ENCODE measurements around the gene SLC25A44. TPM values are rescaled to one million over a fixed set of nuclear protein-coding genes. Genes with fewer than 3 reads are reported as not detected.

SLC25A44 gene
- total RNA-seq, 1 donor from 2014 or later: 21.3 TPM

DNA sequence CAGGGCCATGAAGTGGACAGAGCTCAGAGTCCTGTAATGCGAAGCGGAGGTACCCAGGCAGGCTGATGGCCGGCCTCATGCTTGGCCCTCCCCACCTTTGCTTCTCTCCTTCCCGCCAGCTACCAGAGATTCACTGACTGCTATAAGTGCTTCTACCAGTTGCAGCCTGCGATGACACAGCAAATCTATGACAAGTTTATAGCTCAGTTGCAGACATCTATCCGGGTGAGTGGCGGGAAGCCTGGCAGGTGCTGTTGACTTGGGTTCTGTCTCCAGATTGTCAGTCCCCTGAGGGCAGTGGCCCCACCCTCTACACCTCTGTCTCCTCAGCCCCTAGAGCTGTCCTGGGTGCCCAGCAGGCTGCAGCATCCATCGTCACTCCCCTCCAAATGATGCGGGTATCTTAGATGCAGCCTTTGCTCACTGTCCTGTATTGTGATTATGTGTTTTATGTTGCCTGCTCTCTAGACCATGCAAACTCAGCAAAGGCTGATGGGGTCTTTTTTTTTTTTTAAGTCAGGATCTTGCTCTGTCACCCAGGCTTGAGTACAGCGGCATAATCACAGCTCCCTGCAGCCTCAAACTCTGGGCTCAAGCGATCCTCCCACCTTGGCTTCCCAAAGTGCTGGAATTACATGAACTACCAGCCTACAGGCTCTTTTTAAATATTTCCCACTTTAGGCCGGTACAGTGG is 38.4 kb downstream of the SLC25A44 start:
- Mint-ChIP-seq H3K27me3 (ENCODE audit: low read depth, unreplicated experiment) (no peaks in the 10 kb centered on the region), H3K36me3 (ENCODE audit: low read depth, unreplicated experiment) (peaks cover 16% of the 10 kb centered on the region), H3K9me3 (ENCODE audit: unreplicated experiment) (no peaks in the 10 kb centered on the region), H3K4me1 (ENCODE audit: low read depth, unreplicated experiment) (peaks cover 13% of the 10 kb centered on the region), H3K4me3 (ENCODE audit: unreplicated experiment) (no peak overlapping the region), H3K27ac (ENCODE audit: unreplicated experiment) (peak overlapping the region; percentile 69)
- Histone ChIP-seq H2AFZ (ENCODE audit: low read depth, low read length) (no peak overlapping the region), H3K9ac (ENCODE audit: low read length) (no peak overlapping the region), H3K4me3 (ENCODE audit: insufficient read depth, low read depth, low read length) (no peak overlapping the region), H3K4me1 (ENCODE audit: insufficient read depth, low read length) (peaks cover 16% of the 10 kb centered on the region), H3K36me3 (ENCODE audit: insufficient read depth, low read length) (peaks cover 4% of the 10 kb centered on the region), H3K27ac (ENCODE audit: low read depth, low read length) (no peak overlapping the region), H3K4me2 (ENCODE audit: low read length) (no peak overlapping the region), H4K20me1 (ENCODE audit: insufficient read depth, low read length) (no peaks in the 10 kb centered on the region), H3K9me3 (ENCODE audit: insufficient read depth, low read depth, low read length) (no peaks in the 10 kb centered on the region), H3K79me2 (ENCODE audit: insufficient read depth, low read length) (no peaks in the 10 kb centered on the region), H3K27me3 (ENCODE audit: insufficient read depth, low read length) (no peaks in the 10 kb centered on the region)
- TF ChIP-seq EZH2 (IDR thresholded peaks at IDR 0.05; ENCODE audit: insufficient read depth, low read length): no peak
- TF ChIP-seq, protein P1, sequence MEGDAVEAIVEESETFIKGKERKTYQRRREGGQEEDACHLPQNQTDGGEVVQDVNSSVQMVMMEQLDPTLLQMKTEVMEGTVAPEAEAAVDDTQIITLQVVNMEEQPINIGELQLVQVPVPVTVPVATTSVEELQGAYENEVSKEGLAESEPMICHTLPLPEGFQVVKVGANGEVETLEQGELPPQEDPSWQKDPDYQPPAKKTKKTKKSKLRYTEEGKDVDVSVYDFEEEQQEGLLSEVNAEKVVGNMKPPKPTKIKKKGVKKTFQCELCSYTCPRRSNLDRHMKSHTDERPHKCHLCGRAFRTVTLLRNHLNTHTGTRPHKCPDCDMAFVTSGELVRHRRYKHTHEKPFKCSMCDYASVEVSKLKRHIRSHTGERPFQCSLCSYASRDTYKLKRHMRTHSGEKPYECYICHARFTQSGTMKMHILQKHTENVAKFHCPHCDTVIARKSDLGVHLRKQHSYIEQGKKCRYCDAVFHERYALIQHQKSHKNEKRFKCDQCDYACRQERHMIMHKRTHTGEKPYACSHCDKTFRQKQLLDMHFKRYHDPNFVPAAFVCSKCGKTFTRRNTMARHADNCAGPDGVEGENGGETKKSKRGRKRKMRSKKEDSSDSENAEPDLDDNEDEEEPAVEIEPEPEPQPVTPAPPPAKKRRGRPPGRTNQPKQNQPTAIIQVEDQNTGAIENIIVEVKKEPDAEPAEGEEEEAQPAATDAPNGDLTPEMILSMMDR (IDR thresholded peaks at IDR 0.05; ENCODE audit: insufficient read depth, low read depth, low read length): no peak
- FAIRE-seq (no peak), DNase-seq (ENCODE audit: low read depth) (no peak)

DNA sequence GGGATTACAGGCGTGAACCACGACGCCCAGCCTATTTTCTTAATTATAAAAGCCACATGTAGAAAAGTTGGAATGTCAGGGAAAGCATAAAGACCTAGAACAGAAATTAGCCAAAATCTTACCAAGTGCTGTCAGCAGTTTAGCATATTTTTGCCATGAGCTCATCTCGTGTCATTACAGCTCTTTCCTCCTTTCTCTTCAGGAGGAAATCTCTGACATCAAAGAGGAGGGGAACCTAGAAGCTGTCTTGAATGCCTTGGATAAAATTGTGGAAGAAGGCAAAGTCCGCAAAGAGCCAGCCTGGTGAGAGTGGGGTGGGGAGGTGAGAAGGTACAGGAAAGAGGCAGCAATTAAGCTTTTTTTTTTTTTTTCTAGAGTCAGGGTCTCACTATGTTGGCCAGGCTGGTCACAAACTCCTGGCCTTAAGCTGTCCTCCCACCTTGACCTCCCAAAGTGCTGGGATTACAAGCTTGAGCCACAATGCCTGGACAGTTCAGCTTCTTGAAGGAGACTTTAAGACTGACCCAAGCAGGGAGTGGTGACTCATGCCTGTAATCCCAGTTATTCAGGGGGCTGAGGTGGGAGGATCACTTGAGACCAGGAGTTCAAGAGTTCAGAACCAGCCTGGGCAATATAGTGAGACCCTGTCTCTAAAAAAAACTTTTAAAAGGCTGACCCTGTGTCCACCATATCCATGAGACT is 39.7 kb downstream of the SLC25A44 start:
- peaks cover 16% of the 10 kb centered on the region for H3K4me1 ChIP-seq (ENCODE audit: insufficient read depth, low read length)
- FAIRE-seq (peak; percentile 26), DNase-seq (ENCODE audit: low read depth) (peak; percentile 89)
- H2AFZ ChIP-seq (ENCODE audit: low read depth, low read length): no peak overlapping the region
- H3K4me3 Mint-ChIP-seq (ENCODE audit: unreplicated experiment): peak overlapping the region; percentile 73
- no peaks in the 10 kb centered on the region for H3K27me3 ChIP-seq (ENCODE audit: insufficient read depth, low read length)
- H3K4me2 ChIP-seq (ENCODE audit: low read length): peak overlapping the region; percentile 72
- no peak for TF ChIP-seq EZH2 (IDR thresholded peaks at IDR 0.05; ENCODE audit: insufficient read depth, low read length)
- TF ChIP-seq, protein P1 (IDR thresholded peaks at IDR 0.05; ENCODE audit: insufficient read depth, low read depth, low read length): no peak
- H3K9me3 ChIP-seq (ENCODE audit: insufficient read depth, low read depth, low read length): no peaks in the 10 kb centered on the region
- H3K79me2 ChIP-seq (ENCODE audit: insufficient read depth, low read length): no peaks in the 10 kb centered on the region
- H3K27ac Mint-ChIP-seq (ENCODE audit: unreplicated experiment): peak overlapping the region; percentile 98
- peak overlapping the region; percentile 86 for H3K27ac ChIP-seq (ENCODE audit: low read depth, low read length)
- no peaks in the 10 kb centered on the region for H3K27me3 Mint-ChIP-seq (ENCODE audit: low read depth, unreplicated experiment)
- no peaks in the 10 kb centered on the region for H3K9me3 Mint-ChIP-seq (ENCODE audit: unreplicated experiment)
- H3K4me1 Mint-ChIP-seq (ENCODE audit: low read depth, unreplicated experiment): peaks cover 13% of the 10 kb centered on the region
- H3K9ac ChIP-seq (ENCODE audit: low read length): peak overlapping the region; percentile 66
- H4K20me1 ChIP-seq (ENCODE audit: insufficient read depth, low read length): no peaks in the 10 kb centered on the region
- peaks cover 19% of the 10 kb centered on the region for H3K36me3 Mint-ChIP-seq (ENCODE audit: low read depth, unreplicated experiment)
- peaks cover 4% of the 10 kb centered on the region for H3K36me3 ChIP-seq (ENCODE audit: insufficient read depth, low read length)
- H3K4me3 ChIP-seq (ENCODE audit: insufficient read depth, low read depth, low read length): no peak overlapping the region

DNA sequence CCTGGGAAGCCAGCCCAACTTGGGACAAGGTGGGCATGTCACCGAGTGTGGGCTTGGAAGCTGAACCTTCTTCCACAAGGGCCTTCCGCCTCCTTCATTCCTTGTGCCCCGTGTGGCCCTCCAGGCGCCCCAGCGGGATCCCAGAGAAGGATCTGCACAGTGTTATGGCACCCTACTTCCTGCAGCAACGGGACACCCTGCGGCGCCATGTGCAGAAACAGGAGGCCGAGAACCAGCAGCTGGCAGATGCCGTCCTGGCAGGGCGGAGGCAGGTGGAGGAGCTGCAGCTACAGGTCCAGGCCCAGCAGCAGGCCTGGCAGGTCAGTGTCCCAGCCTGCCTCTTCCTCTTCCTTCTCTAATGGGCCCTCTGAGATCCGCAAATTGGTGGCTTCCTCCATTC is 42.3 kb downstream of the SLC25A44 start:
- H3K27me3 ChIP-seq (ENCODE audit: insufficient read depth, low read length): no peaks in the 10 kb centered on the region
- Mint-ChIP-seq H3K27ac (ENCODE audit: unreplicated experiment) (no peak overlapping the region), H3K9me3 (ENCODE audit: unreplicated experiment) (no peaks in the 10 kb centered on the region), H3K4me1 (ENCODE audit: low read depth, unreplicated experiment) (peaks cover 13% of the 10 kb centered on the region), H3K4me3 (ENCODE audit: unreplicated experiment) (no peak overlapping the region), H3K27me3 (ENCODE audit: low read depth, unreplicated experiment) (no peaks in the 10 kb centered on the region), H3K36me3 (ENCODE audit: low read depth, unreplicated experiment) (peaks cover 20% of the 10 kb centered on the region)
- no peaks in the 10 kb centered on the region for H3K9me3 ChIP-seq (ENCODE audit: insufficient read depth, low read depth, low read length)
- H2AFZ ChIP-seq (ENCODE audit: low read depth, low read length): no peak overlapping the region
- no peaks in the 10 kb centered on the region for H3K79me2 ChIP-seq (ENCODE audit: insufficient read depth, low read length)
- H3K4me2 ChIP-seq (ENCODE audit: low read length): no peak overlapping the region
- FAIRE-seq (no peak), DNase-seq (ENCODE audit: low read depth) (no peak)
- no peak overlapping the region for H3K27ac ChIP-seq (ENCODE audit: low read depth, low read length)
- H3K9ac ChIP-seq (ENCODE audit: low read length): no peak overlapping the region
- H3K4me3 ChIP-seq (ENCODE audit: insufficient read depth, low read depth, low read length): no peak overlapping the region
- H3K36me3 ChIP-seq (ENCODE audit: insufficient read depth, low read length): no peaks in the 10 kb centered on the region
- H4K20me1 ChIP-seq (ENCODE audit: insufficient read depth, low read length): no peaks in the 10 kb centered on the region
- peaks cover 18% of the 10 kb centered on the region for H3K4me1 ChIP-seq (ENCODE audit: insufficient read depth, low read length)
- TF ChIP-seq, protein P1 (IDR thresholded peaks at IDR 0.05; ENCODE audit: insufficient read depth, low read depth, low read length): no peak
- TF ChIP-seq EZH2 (IDR thresholded peaks at IDR 0.05; ENCODE audit: insufficient read depth, low read length): no peak

Data from astrocyte (in vitro differentiated cells and primary cell).